GM12891 (cell line): Measurements from ENCODE around the gene MAP3K19.

Experiments used
- PAX5 ChIP-seq: IDR thresholded peaks from 2 replicates; pipeline ENCODE4 v1.6.1; 2011; ENCODE audit warnings: low read length, moderate library complexity, mild to moderate bottlenecking; ENCODE audit not compliant: insufficient read depth, severe bottlenecking
- POLR2A ChIP-seq: IDR thresholded peaks from 2 replicates; pipeline ENCODE4 v1.6.1; 2011; ENCODE audit warnings: low read depth, low read length, control low read depth
- POLR2AphosphoS5 ChIP-seq: IDR thresholded peaks from 2 replicates; pipeline ENCODE4 v1.6.1; 2011; ENCODE audit warnings: low read depth, low read length, control low read depth
- POU2F2 ChIP-seq: IDR thresholded peaks from 2 replicates; pipeline ENCODE4 v1.6.1; 2011; ENCODE audit warnings: low read depth, mild to moderate bottlenecking, control low read depth, low read length, moderate library complexity
- SPI1 ChIP-seq: IDR thresholded peaks from 2 replicates; pipeline ENCODE4 v1.6.1; 2011; ENCODE audit warnings: low read depth, low read length, control low read depth
- TAF1 ChIP-seq: IDR thresholded peaks from 2 replicates; pipeline ENCODE4 v1.6.1; 2011; ENCODE audit warnings: low read depth, low read length, control low read depth

DNA sequence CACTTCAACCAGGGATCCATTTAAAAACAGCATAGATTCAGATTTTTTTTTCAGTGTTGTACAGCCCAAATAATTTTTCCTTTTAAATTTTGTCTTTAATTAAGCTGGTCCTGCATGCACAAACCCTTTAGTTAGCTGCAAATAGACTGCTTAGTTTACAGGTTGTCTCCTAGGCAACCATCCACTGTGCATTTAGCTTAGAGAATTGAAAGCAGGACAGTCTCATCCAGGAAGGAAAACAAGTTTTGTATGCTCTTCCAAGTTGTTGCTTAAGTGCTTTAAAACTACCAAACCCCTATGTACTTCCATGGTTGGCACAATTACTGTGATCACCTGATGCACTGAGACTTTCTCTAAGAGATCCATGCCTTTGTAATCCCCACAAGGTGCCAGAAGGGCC is at the start of gene MAP3K19:
- TF ChIP-seq POLR2A, result no peak
- TF ChIP-seq POLR2AphosphoS5, result no peak
- no peak for TF ChIP-seq TAF1
- no peak for TF ChIP-seq SPI1
- no peak for TF ChIP-seq POU2F2
- no peak for TF ChIP-seq PAX5
